Effector memory CD4-positive, alpha-beta T cell (primary cell): Measurements from ENCODE around the gene ATP2A1.
"Not testable (repeated sequence)": the region's sequence is repeated elsewhere in the genome, so short reads cannot be mapped to it uniquely, and the experiment has no call there.

Experiments
- DNase-seq, 3 donors: peaks; one replicate each; pipeline ENCODE4 v3.0.0-alpha.2; 2020
- H3K27ac ChIP-seq: 2 replicates; pipeline ENCODE4 v1.7.0; 2013; ENCODE audit warnings: mild to moderate bottlenecking, low read length, moderate library complexity; ENCODE audit not compliant: insufficient read depth, poor library complexity, severe bottlenecking
- H3K27me3 ChIP-seq: replicated peaks from 2 replicates; pipeline ENCODE4 v1.7.0; 2013; ENCODE audit warnings: mild to moderate bottlenecking, low read length; ENCODE audit not compliant: insufficient read depth, control insufficient read depth, poor library complexity, severe bottlenecking
- H3K36me3 ChIP-seq: 2 replicates; pipeline ENCODE4 v1.7.0; 2013; ENCODE audit warnings: mild to moderate bottlenecking, low read length, moderate library complexity; ENCODE audit not compliant: control insufficient read depth, insufficient read depth
- H3K4me1 ChIP-seq: 2 replicates; pipeline ENCODE4 v1.7.0; 2013; ENCODE audit warnings: low read length, mild to moderate bottlenecking; ENCODE audit not compliant: control insufficient read depth, insufficient read depth, poor library complexity, severe bottlenecking
- H3K4me3 ChIP-seq: 2 replicates; pipeline ENCODE4 v1.7.0; 2013; ENCODE audit warnings: low read length, low read depth, mild to moderate bottlenecking; ENCODE audit not compliant: insufficient read depth, poor library complexity, severe bottlenecking
- H3K9me3 ChIP-seq: 2 replicates; pipeline ENCODE4 v1.7.0; 2013; ENCODE audit warnings: mild to moderate bottlenecking, low read length, moderate library complexity; ENCODE audit not compliant: control insufficient read depth

The ATP2A1 gene

GRCh38 chr16:28880955-28881354 lies 2.7 kb downstream of the ATP2A1 start:
- no peak for DNase-seq
- Histone ChIP-seq H3K27ac (no peak overlapping the region), H3K4me3 (no peak overlapping the region), H3K36me3 (no peaks in the 10 kb centered on the region), H3K4me1 (peaks cover 12% of the 10 kb centered on the region), H3K27me3 (no peaks in the 10 kb centered on the region), H3K9me3 (no peaks in the 10 kb centered on the region)

- H3K36me3 ChIP-seq, H3K9me3 ChIP-seq, H3K27me3 ChIP-seq, H3K27ac ChIP-seq, H3K4me3 ChIP-seq, DNase-seq: not testable (repeated sequence)
- H3K4me1 ChIP-seq: peaks cover 12% of the 10 kb centered on the region
Measured at GRCh38 chr16:28881565-28881964, 3.3 kb downstream of the ATP2A1 start.

GRCh38 chr16:28882551-28883160 lies 4.4 kb downstream of the ATP2A1 start:
- Histone ChIP-seq H3K36me3 (no peaks in the 10 kb centered on the region), H3K27ac (no peak overlapping the region), H3K27me3 (no peaks in the 10 kb centered on the region), H3K4me1 (peaks cover 12% of the 10 kb centered on the region), H3K9me3 (no peaks in the 10 kb centered on the region), H3K4me3 (no peak overlapping the region)
- DNase-seq: no peak

GRCh38 chr16:28883221-28883996 lies 5.1 kb downstream of the ATP2A1 start:
- Histone ChIP-seq H3K9me3 (no peaks in the 10 kb centered on the region), H3K4me3 (no peak overlapping the region), H3K27me3 (no peaks in the 10 kb centered on the region), H3K36me3 (no peaks in the 10 kb centered on the region), H3K27ac (no peak overlapping the region), H3K4me1 (peaks cover 12% of the 10 kb centered on the region)
- DNase-seq: no peak

- no peak overlapping the region for H3K4me3 ChIP-seq
- no peaks in the 10 kb centered on the region for H3K9me3 ChIP-seq
- H3K36me3 ChIP-seq: no peaks in the 10 kb centered on the region
- no peak for DNase-seq
- peaks cover 10% of the 10 kb centered on the region for H3K4me1 ChIP-seq
- no peak overlapping the region for H3K27ac ChIP-seq
- H3K27me3 ChIP-seq: no peaks in the 10 kb centered on the region
Measured at GRCh38 chr16:28884045-28884444, 5.8 kb downstream of the ATP2A1 start.

GRCh38 chr16:28886945-28887344 lies 8.7 kb downstream of the ATP2A1 start:
- no peak overlapping the region for H3K4me3 ChIP-seq
- DNase-seq: no peak
- no peaks in the 10 kb centered on the region for H3K9me3 ChIP-seq
- H3K27ac ChIP-seq: no peak overlapping the region
- H3K36me3 ChIP-seq: no peaks in the 10 kb centered on the region
- no peaks in the 10 kb centered on the region for H3K4me1 ChIP-seq
- no peaks in the 10 kb centered on the region for H3K27me3 ChIP-seq

GRCh38 chr16:28890355-28890754 lies 12.1 kb downstream of the ATP2A1 start:
- DNase-seq, H3K27ac ChIP-seq, H3K9me3 ChIP-seq, H3K36me3 ChIP-seq, H3K4me1 ChIP-seq, H3K27me3 ChIP-seq, H3K4me3 ChIP-seq: not testable (repeated sequence)

GRCh38 chr16:28891964-28892890 lies 13.9 kb downstream of the ATP2A1 start:
- Histone ChIP-seq H3K4me1 (no peaks in the 10 kb centered on the region), H3K27me3 (no peaks in the 10 kb centered on the region), H3K36me3 (no peaks in the 10 kb centered on the region), H3K9me3 (no peaks in the 10 kb centered on the region), H3K4me3 (no peak overlapping the region), H3K27ac (no peak overlapping the region)
- DNase-seq: no peak

GRCh38 chr16:28893291-28893690 lies 15.0 kb downstream of the ATP2A1 start:
- Histone ChIP-seq H3K36me3 (no peaks in the 10 kb centered on the region), H3K9me3 (no peaks in the 10 kb centered on the region), H3K27ac (no peak overlapping the region), H3K4me3 (no peak overlapping the region), H3K4me1 (no peaks in the 10 kb centered on the region), H3K27me3 (no peaks in the 10 kb centered on the region)
- no peak for DNase-seq

GRCh38 chr16:28895609-28896008 lies 17.3 kb downstream of the ATP2A1 start:
- no peak for DNase-seq
- Histone ChIP-seq H3K27me3 (no peaks in the 10 kb centered on the region), H3K4me1 (no peaks in the 10 kb centered on the region), H3K4me3 (no peak overlapping the region), H3K36me3 (no peaks in the 10 kb centered on the region), H3K27ac (no peak overlapping the region), H3K9me3 (no peaks in the 10 kb centered on the region)
